AG09309 (cell line): ENCODE data around the gene PSMD10.

Experiments used
- DNase-seq: peaks from one replicate; pipeline ENCODE4 v3.0.0-alpha.2; 2010; ENCODE audit warnings: low read depth
- H3K4me3 ChIP-seq: 2 replicates; pipeline ENCODE4 v1.5.1; 2011; ENCODE audit warnings: mild to moderate bottlenecking, low read depth, low read length, moderate library complexity; ENCODE audit not compliant: control insufficient read depth
- CTCF ChIP-seq: IDR thresholded peaks from 2 replicates; pipeline ENCODE4 v1.5.1; 2011; ENCODE audit warnings: mild to moderate bottlenecking, low read depth, low read length, inconsistent platforms; ENCODE audit not compliant: insufficient read depth, control insufficient read depth; ENCODE audit errors: missing control alignments

PSMD10 gene

DNA sequence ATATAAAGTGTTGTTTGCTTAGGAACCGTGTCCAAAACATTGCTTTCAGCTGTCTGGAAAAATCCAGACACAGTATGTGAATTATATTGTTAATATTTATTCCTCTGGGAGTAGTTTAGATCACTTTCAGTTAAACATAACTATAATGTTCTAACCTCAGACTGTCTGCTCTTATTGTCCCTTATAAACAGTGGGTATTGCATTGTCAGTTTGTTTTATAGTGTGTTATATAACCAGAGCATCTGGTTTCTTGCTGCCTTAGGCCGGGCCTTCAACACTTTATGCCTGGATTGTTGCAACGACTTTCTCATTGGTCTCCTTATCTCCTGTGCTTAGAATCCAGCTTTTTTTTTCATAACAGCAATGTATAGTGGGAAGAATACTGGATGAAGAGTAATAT lies 26.6 kb upstream of the PSMD10 start:
- DNase-seq, result no peak
- no peak for TF ChIP-seq CTCF
- no peak overlapping the region for H3K4me3 ChIP-seq

GRCh38 chrX:108114541-108114940 lies 23.2 kb upstream of the PSMD10 start:
- no peak for TF ChIP-seq CTCF
- H3K4me3 ChIP-seq, result no peak overlapping the region
- no peak for DNase-seq

GRCh38 chrX:108105473-108105872 lies 14.1 kb upstream of the PSMD10 start:
- TF ChIP-seq CTCF, result no peak
- DNase-seq, result no peak
- no peak overlapping the region for H3K4me3 ChIP-seq

DNA sequence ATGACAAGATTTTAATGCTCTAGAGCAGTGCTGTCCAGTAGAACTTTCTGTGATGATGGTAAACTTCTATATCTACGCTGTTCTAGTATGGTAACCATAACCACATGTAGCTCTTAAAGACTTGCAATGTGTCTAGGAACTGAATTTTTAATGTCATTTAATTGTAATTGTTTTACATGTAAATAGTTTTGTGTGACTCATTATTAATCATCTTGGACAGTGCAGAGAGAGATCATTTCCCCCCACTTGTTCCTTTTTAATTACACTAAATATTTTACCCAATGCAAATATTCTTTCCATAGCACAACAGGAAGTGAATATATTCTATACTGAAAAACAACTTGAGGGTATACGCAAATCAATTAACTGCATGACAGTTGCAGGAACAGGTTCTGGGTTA lies 6.0 kb upstream of the PSMD10 start:
- no peak for TF ChIP-seq CTCF
- no peak overlapping the region for H3K4me3 ChIP-seq
- DNase-seq, result no peak

GRCh38 chrX:108091878-108092291 lies 543 bp upstream of the PSMD10 start:
- peak overlapping the region; percentile 73 for H3K4me3 ChIP-seq
- no peak for TF ChIP-seq CTCF
- no peak for DNase-seq

- no peak for TF ChIP-seq CTCF
- peak; percentile 23 for DNase-seq
- peak overlapping the region; percentile 55 for H3K4me3 ChIP-seq
Observed at GRCh38 chrX:108090491-108091263, 665 bp downstream of the PSMD10 start.

- DNase-seq, result no peak
- no peak for TF ChIP-seq CTCF
- H3K4me3 ChIP-seq, result no peak overlapping the region
Observed at GRCh38 chrX:108088511-108088910, 2.8 kb downstream of the PSMD10 start.
